HG03159 (cell line): ENCODE data around the gene TTBK1.

Source experiments
- ATAC-seq: cut with Tn5 transposase; IDR thresholded peaks from one replicate; pipeline ENCODE4 v1.9.1; 2021; ENCODE audit warnings: mild to moderate bottlenecking, moderate library complexity; ENCODE audit not compliant: unreplicated experiment

The TTBK1 gene

DNA sequence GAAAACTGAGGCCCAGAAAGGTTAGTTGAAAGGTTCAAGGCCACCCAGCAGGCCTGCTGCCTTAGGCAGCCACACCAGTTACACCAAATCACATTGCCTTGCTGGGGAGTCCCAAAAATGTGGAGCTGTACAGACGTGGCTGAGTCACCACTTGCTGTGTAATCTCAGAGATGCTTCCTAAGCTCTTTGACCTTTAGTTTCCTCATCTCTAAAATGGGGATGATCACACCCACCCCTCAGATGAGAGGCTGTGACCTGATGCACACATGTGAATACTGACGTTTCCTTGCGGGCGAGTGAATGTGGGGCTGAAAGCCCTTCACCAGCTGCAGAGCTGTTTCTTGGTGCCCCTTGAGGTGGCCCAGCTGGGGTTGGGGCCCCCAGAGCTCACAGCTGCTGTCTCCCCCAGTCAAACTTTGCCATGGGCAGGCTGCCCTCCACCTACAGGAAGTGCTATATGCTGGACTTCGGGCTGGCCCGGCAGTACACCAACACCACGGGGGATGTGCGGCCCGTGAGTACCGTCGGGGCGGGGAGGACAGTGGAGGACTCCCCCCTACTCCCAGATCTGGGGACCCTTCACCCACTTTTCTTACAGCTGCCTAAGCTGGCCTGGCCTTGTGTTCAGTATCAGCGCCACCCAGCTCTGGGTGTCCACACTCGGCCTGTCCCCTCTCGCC is 11.0 kb downstream of the TTBK1 start:
- ATAC-seq, result no peak

DNA sequence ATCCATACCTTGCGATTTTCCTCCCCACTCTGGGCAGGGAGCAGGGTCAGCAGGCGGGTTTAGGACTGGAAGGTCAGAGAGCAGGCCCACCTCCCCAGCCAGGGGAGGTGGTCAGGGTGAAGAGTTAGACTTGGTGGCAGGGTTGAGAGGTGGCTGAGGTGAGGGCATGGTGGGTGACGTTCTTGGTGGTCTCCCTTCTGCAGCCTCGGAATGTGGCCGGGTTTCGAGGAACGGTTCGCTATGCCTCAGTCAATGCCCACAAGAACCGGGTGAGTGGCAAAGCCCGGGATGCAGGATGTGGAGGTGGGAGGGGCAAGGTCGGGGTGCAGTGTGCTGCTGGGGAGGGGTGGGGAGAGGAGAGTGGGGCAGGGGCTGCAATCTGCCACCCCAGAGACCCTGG is 11.6 kb downstream of the TTBK1 start:
- no peak for ATAC-seq

DNA sequence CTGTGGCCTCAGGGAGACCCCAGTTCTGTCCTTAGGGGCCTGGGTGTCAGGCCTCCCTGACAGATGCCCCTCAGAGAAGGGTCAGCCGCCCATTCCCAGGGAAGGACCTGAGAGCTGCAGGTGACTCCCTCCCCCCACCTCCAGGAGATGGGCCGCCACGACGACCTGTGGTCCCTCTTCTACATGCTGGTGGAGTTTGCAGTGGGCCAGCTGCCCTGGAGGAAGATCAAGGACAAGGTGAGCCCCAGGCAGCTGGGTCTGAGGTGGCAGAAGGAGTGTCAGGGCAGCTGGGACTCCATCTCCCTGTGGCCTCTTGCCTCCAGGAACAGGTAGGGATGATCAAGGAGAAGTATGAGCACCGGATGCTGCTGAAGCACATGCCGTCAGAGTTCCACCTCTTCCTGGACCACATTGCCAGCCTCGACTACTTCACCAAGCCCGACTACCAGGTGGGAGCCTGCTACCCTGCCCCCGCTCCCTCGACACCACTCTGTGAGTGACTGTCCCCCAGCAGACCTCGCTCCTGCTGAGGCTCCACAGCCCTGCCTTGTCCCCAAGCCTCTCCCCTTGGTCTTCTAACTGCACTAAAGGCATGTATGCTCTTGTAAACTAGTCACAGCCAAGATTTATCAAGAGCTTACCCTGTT is 12.2 kb downstream of the TTBK1 start:
- no peak for ATAC-seq

DNA sequence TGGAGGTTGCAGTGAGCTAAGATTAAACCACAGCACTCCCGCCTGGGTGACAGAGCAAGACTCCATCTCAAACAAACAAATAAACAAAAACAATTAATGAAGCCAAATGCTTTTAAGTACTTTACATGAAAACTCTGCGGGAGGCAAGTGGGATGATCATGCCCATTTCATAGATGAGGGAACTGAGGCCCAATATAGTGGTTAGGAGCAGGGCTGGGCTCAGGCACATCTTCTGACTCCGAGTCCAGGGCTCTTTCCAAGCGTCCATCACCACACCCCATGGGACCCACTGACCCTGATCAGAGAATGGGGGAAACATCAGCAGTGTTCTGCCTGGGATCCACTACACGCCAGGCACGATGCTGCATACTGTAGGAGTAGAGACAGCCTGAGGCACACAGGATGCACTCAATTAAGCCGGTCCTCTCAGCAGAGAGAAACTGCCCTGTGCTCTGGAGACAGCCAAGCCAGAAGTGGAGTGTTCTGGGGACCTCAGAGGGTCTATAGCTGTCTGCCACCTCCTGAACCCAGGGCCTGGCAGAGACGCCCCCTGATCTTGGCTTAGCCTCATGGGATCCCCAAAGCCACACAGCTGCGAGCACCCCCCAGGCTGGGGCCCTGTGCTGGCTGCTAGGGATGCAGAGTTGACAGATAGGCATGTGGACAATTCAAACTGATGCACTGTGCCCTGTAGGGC is 13.5 kb downstream of the TTBK1 start:
- no peak for ATAC-seq

DNA sequence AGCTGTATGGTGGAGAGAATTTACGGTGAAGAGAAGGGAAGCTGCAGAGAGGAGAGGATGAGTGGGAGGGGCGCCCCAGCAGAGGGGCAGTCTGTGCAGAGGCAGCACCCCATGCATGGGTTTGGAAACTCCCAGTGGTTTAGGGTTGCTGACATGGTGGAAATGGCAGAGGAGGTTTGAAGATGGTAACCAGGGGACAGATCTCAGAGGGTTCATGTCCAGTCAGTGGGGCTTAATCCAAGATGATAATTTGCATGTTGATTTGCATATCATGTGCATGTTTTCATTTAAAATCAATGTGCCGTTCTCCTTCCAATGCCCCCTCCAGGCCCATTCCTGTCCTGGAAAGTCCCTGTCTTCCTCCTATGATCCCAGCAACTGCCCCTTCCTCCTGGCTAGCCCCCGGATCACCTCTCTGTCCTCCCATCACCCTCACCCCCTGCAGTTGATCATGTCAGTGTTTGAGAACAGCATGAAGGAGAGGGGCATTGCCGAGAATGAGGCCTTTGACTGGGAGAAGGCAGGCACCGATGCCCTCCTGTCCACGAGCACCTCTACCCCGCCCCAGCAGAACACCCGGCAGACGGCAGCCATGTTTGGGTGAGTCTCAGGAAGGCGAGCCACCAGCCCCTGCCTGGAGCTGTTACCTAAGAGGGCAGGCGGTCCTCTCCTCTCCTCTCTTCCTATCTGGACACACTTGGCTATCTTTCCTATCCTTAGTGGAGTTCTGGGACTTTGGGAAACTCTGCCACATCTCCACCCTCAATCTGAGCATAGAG is 14.3 kb downstream of the TTBK1 start:
- ATAC-seq, result no peak

DNA sequence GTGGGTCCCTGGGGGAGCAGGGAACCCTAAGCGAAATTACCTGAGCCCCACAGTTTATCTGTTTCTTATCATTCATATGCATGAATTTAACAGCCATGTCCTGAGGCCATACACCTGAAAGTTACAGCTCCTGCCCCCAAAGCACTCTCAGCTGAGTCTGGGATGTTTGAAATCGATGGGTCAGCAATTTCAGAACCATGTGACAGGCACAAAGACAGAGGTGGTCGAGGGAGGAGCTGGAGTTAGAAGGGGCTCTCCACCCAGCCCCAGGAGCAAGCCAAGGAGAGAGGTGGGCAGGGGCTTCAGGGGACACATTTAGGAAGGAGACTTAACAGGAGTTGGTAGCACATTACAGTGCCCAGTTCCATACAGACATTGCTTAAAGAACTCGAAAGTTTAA is 14.9 kb downstream of the TTBK1 start:
- ATAC-seq, result no peak

DNA sequence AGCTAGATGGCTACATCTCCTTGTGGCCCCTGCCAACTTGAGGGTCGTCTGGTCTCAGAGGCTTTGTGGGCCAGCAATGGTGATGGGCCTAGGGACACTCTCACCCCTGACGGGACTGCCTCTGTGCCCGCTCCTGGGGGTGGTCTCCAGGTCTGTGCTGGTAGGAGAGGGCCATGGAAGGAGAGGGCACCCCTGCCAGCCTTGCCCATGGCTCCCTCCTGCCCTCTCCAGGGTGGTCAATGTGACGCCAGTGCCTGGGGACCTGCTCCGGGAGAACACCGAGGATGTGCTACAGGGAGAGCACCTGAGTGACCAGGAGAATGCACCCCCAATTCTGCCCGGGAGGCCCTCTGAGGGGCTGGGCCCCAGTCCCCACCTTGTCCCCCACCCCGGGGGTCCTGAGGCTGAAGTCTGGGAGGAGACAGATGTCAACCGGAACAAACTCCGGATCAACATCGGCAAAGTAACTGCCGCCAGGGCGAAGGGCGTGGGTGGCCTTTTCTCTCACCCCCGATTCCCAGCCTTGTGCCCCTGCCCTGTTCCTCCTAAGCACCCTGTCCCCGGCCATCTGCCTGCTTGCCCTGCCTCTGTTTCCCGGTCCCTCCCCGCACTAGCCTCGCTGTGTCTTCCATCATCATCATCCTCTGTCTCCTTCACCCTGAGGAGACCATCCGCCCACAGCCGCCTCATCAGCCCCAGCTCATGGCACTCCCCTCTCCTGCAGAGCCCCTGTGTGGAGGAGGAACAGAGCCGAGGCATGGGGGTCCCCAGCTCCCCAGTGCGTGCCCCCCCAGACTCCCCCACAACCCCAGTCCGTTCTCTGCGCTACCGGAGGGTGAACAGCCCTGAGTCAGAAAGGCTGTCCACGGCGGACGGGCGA is 15.8 kb downstream of the TTBK1 start:
- ATAC-seq, result no peak

DNA sequence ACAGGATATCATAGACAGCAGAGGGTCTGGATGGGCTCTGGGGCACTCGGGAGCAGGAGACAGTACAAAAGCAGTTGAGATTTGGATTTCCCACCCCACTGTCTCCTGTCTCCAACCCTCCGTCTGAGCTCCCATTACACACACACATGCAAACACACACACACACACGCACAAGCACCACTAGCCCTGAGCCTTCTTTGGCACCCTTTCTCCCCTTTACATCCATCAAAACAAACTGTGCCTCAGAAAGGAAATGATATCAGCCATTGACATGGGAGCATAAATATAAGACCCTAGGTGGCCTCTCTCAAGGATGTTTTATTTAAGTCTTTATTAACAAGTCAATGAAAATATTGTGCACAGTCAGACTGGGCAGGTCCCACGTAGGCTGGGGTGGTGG is 17.5 kb downstream of the TTBK1 start:
- ATAC-seq, result no peak

DNA sequence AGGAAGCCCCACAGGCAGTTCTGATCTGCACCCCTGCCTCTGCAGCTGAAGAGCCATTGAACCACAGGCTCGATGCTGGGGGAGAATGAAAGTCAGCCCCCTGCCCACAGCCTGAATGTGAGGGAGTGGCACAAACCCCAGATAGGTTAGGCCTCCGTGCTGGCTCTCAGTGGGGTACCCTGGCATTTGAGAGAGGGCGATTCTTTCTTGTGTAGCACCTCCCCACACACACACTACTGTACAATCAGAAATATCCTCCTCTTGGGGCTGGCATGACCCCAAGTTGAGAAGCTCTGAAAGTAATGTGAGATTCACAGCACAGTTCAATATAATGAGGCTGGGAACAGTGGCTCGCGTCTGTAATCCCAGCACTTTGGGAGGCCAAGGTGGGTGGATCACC is 17.9 kb downstream of the TTBK1 start:
- no peak for ATAC-seq

DNA sequence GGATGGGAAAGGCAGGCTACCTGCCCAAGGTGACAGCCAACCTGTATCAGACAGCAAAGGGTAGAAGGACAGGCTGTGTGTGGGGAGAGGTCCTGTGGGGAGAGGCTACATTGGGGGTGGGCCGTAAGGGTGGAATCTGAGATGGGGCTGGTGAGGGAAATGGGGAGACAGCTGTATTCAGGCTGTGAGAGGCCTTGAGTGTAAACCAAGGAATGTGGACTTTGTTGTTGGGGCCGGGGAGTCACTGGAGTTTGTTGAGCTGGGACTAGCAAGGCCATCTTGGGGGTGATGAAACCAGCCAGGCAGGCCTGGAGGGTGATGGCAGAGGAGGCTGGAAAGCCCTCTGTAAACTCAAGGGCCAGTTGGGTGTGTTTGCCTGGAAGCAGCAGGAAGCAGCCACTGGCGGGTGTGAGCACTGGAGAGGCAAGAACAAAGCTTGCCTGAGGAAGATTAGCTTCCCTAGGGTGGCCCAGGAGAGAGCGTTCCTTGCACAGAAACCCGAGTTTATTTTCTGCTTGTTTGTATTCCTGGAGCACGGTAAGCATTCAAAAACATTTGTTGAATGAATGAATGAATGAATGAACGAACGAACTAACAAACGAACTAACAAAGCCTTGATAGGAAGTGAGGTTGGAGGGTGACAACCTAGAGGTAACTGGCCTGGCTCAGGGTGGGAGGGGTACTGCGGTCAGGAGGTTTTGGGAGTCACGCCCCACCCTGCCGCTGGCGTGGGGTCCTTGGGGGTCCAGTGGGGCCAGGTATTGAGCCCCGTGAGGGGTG is 18.9 kb downstream of the TTBK1 start:
- no peak for ATAC-seq

DNA sequence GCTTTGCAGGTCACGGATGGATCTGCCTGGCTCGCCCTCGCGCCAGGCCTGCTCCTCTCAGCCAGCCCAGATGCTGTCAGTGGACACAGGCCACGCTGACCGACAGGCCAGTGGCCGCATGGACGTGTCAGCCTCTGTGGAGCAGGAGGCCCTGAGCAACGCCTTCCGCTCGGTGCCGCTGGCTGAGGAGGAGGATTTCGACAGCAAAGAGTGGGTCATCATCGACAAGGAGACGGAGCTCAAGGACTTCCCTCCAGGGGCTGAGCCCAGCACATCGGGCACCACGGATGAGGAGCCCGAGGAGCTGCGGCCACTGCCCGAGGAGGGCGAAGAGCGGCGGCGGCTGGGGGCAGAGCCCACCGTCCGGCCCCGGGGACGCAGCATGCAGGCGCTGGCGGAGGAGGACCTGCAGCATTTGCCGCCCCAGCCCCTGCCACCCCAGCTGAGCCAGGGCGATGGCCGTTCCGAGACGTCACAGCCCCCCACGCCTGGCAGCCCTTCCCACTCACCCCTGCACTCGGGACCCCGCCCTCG is 19.6 kb downstream of the TTBK1 start:
- no peak for ATAC-seq

DNA sequence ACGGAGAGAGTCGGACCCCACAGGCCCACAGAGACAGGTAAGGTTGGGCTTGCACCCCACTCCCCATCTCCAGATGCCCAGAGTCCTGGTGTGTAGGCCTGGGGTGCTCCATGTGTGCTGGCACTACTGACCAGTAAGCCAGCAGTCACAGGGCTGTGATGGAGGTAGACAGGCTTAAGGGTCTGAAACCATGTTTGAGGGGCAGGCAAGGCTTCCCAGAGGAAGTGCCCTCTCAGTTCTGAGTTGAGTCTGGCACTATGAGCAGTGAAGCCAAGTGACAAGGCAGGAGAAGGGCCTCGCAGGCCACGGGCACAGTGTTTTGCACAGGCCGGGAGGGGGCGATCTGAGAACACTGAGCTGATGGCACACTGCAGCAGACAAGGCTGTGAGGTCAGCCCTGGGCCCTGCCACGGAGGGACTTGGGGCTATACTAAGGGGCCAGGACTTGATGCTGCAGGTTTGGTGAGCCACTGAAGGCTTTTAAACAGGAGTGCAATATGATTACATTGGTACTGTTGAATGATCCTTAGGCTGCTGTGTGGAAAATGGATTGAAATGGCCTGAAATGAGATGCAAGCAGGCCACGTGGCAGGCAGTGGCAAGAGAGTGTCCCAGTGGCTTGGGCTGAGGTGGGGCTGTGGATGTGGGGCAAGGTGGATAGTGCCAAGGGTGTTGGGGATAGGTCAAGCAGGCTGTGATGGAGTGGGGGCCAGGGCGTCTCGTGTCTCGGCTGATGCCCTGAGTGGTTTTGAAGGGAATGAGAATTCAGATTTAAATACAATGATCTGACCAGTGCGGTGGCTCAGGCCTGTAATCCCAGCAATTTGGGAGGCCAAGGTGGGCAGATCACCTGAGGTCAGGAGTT is 20.3 kb downstream of the TTBK1 start:
- ATAC-seq, result no peak

DNA sequence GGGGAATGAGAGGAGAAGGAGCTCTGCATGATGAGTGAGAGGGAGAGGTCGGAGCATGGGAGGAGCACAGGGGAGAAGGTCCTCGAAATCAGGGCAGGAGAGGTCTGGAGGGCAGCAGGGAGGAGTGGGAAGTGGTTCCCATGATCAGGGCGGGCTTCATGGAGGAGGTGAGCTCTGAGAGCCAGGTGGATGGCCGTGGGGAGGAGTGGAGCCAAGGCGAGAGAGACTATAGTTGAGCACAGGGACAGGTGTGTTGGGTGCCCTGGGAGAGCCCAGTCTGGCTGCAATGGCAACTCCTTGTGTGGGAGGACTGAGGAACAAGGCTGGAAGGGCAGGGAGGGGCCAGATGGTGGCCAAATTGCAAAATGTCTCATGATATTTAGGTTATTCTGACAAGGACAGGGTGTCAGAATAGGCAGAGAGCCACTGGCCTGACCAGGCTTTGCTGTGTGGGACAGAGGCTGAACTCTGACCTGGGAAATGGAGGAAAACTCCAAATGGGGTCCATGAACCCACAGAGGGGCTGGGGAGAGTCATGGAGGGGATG is 21.4 kb downstream of the TTBK1 start:
- no peak for ATAC-seq

DNA sequence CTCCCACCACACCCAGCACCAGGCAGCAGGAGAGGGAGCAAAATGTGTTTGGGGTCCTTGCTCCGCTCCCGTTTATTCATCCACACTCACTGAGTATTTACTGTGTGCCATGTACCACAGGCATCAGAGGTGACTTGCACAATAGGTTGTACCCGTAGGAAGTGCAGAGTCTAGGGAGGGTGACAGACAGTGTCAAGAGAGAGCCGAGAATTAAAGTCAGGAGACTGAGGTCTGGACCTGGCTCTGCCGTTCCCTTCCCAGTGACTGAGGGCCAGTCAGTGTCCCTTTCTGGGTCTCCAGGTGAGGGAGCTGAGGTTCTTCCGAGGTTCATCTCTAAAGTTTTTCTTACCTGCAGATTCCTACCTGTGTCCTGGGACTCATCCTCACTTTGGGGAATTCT is 22.3 kb downstream of the TTBK1 start:
- ATAC-seq, result no peak

DNA sequence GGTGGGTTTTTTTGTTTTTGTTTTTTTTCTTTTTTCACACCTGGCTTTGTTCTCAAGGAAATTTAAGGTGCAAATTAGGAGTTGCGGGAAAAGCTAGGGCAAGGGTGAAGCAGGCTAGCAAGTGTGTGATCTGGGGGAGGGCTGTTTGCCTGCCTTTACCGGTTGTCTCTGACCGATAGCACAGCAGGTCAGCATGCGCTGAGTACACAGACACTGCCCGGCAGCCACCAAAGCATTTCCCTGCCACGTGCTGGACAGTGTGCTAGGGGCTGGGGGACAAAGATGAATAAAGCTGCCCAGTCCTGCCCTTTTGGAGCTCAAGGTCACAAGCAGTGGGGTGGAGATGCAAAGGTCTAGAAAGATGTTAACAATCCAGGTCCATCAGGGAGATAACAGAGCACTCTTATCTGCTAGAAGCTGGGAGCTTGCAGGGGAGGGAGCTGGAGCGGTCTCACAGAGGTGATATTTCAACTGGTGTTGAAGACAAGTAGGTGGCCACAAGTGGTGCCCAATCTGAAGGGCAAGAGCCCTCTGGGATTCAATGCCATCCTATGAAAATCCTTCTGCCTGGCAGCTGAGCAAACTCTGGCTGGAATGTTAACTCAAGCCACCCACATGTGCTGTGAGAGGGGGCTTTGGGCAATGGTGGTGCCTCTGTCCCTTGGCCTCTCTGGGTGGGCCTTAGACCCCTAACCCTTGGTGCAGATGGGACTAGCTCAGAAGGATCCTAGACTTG is 24.5 kb downstream of the TTBK1 start:
- ATAC-seq, result no peak

DNA sequence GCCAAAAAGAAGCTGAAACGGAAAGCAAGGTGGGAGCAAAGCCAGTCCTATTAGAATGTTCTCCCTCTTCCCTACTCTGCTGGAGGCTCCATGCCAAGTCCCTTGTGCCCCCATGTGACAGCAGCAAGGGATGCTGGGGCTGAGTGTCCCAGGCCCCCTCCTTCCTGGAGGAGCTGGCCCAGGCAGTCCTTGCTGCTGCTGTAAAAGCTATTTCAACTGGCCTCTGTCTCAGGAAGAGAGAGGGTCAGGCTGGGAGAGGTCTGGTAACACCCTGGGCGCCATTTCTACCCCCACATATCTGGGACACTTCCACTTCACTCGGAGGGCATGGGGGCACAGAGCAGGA is 25.0 kb downstream of the TTBK1 start:
- no peak for ATAC-seq

DNA sequence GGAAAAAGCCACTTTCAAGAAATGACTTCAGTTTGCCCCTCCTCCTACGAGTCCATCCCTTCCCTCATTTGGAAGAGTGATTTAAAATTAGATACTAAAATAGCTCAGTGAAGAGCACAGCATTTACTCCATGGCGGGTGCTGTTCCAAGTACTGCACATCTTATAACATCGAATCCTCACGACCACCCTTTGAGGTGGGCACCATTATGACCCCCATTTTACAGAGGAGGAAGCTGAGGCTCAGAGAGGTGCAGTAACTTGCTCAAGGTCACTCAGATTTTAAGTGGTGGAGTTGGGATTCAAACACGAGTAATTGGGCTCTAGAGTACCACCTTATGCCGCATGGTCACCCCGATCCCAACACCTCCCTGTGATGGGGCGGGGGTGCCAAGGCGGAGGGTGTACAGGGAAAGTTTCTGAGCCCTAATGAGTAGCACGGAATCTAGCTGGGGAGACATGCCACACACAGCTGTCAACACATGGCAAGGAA is 25.5 kb downstream of the TTBK1 start:
- ATAC-seq, result no peak
